WTC11 (cell line): ENCODE data around the gene SH3BP2. TPM values are rescaled to one million over a fixed set of nuclear protein-coding genes. Genes with fewer than 3 reads are reported as not detected.
A peak's percentile ranks its signal among the peaks of the same experiment; 100 is the strongest.

Experiments
- ATF1 ChIP-seq: sonication (generic); formaldehyde crosslinking; IDR thresholded peaks from 2 replicates; pipeline ENCODE4 v1.8.1; 2023; ENCODE audit warnings: mild to moderate bottlenecking, moderate library complexity, missing genetic modification reagents
- ATF6 ChIP-seq: sonication (generic); formaldehyde crosslinking; IDR thresholded peaks from 2 replicates; pipeline ENCODE4 v1.8.1; 2023; ENCODE audit warnings: mild to moderate bottlenecking, missing genetic modification reagents
- CDX4 ChIP-seq: fragments of 250-450 bp; sonication (Bioruptor Pico); IDR thresholded peaks from 2 replicates; pipeline ENCODE4 v1.9.0; 2021; ENCODE audit warnings: moderate library complexity, mild to moderate bottlenecking, inconsistent platforms, borderline replicate concordance
- E2F4 ChIP-seq: sonication (generic); formaldehyde crosslinking; IDR thresholded peaks from 2 replicates; pipeline ENCODE4 v1.8.1; 2022; ENCODE audit warnings: low read depth, mild to moderate bottlenecking, moderate library complexity, missing genetic modification reagents, borderline replicate concordance
- E2F5 ChIP-seq: sonication (generic); formaldehyde crosslinking; IDR thresholded peaks from 2 replicates; pipeline ENCODE4 v1.8.1; 2022; ENCODE audit warnings: mild to moderate bottlenecking, moderate library complexity, missing genetic modification reagents
- ESRRA ChIP-seq: sonication (generic); formaldehyde crosslinking; IDR thresholded peaks from 2 replicates; pipeline ENCODE4 v1.8.1; 2022; ENCODE audit warnings: mild to moderate bottlenecking, missing genetic modification reagents, borderline replicate concordance
- FOXJ3 ChIP-seq: sonication (generic); formaldehyde crosslinking; IDR thresholded peaks from 2 replicates; pipeline ENCODE4 v1.9.0; 2021; ENCODE audit warnings: missing genetic modification reagents, mild to moderate bottlenecking, borderline replicate concordance
- GRHL2 ChIP-seq: fragments of 250-450 bp; sonication (Bioruptor Pico); IDR thresholded peaks from 2 replicates; pipeline ENCODE4 v1.8.0; 2022; ENCODE audit warnings: mild to moderate bottlenecking, moderate library complexity; ENCODE audit not compliant: insufficient replicate concordance, severe bottlenecking
- IRF1 ChIP-seq: sonication (generic); formaldehyde crosslinking; IDR thresholded peaks from 2 replicates; pipeline ENCODE4 v1.8.0; 2023; ENCODE audit warnings: missing genetic modification reagents
- IRF2 ChIP-seq: sonication (generic); formaldehyde crosslinking; IDR thresholded peaks from 2 replicates; pipeline ENCODE4 v1.8.0; 2022; ENCODE audit warnings: low read depth, missing genetic modification reagents, borderline replicate concordance
- MAX ChIP-seq: sonication (generic); formaldehyde crosslinking; IDR thresholded peaks from 2 replicates; pipeline ENCODE4 v1.8.0; 2022; ENCODE audit warnings: mild to moderate bottlenecking, missing genetic modification reagents
- NFATC4 ChIP-seq: fragments of 250-450 bp; sonication (Bioruptor Pico); IDR thresholded peaks from 2 replicates; pipeline ENCODE4 v1.9.0; 2021; ENCODE audit warnings: mild to moderate bottlenecking
- NFE2L1 ChIP-seq: sonication (generic); formaldehyde crosslinking; IDR thresholded peaks from 2 replicates; pipeline ENCODE4 v1.8.1; 2023; ENCODE audit warnings: missing genetic modification reagents
- RELA ChIP-seq: sonication (generic); formaldehyde crosslinking; IDR thresholded peaks from 2 replicates; pipeline ENCODE4 v1.8.1; 2022; ENCODE audit warnings: missing genetic modification reagents, mild to moderate bottlenecking, borderline replicate concordance
- SMAD4 ChIP-seq: sonication (generic); formaldehyde crosslinking; IDR thresholded peaks from 2 replicates; pipeline ENCODE4 v1.8.0; 2022; ENCODE audit warnings: mild to moderate bottlenecking, missing genetic modification reagents
- SP1 ChIP-seq: sonication (generic); formaldehyde crosslinking; conservative IDR thresholded peaks from 2 replicates; pipeline ENCODE4 v1.8.1; 2022; ENCODE audit warnings: missing genetic modification reagents
- STAT6 ChIP-seq: sonication (generic); formaldehyde crosslinking; conservative IDR thresholded peaks from 2 replicates; pipeline ENCODE4 v1.8.1; 2023; ENCODE audit warnings: mild to moderate bottlenecking, low read depth, missing genetic modification reagents, moderate library complexity
- TEAD1 ChIP-seq: sonication (generic); formaldehyde crosslinking; IDR thresholded peaks from 2 replicates; pipeline ENCODE4 v1.8.0; 2022; ENCODE audit warnings: mild to moderate bottlenecking, missing genetic modification reagents
- TP53 ChIP-seq: sonication (generic); formaldehyde crosslinking; IDR thresholded peaks from 2 replicates; pipeline ENCODE4 v1.8.1; 2023; ENCODE audit warnings: mild to moderate bottlenecking, missing genetic modification reagents
- USF2 ChIP-seq: sonication (generic); formaldehyde crosslinking; IDR thresholded peaks from 2 replicates; pipeline ENCODE4 v1.8.1; 2023; ENCODE audit warnings: mild to moderate bottlenecking, missing genetic modification reagents, moderate library complexity
- ZNF263 ChIP-seq: sonication (generic); formaldehyde crosslinking; IDR thresholded peaks from 2 replicates; pipeline ENCODE4 v1.8.1; 2022; ENCODE audit warnings: low read depth, mild to moderate bottlenecking, moderate library complexity, missing genetic modification reagents
- ZNF532 ChIP-seq: fragments of 250-450 bp; sonication (Bioruptor Pico); IDR thresholded peaks from 2 replicates; pipeline ENCODE4 v1.9.0; 2021; ENCODE audit warnings: mild to moderate bottlenecking, borderline replicate concordance
- ZNF671 ChIP-seq: fragments of 250-450 bp; sonication (Bioruptor Pico); IDR thresholded peaks from 2 replicates; pipeline ENCODE4 v1.8.0; 2021; ENCODE audit warnings: mild to moderate bottlenecking
- total RNA-seq: library from RNA; stranded (reverse); gene quantifications from 3 replicates; pipeline ENCODE4 v1.2.3, GENCODE V29; 2021

SH3BP2 gene
- total RNA-seq, 1 experiment from 2014 or later = 49.1 TPM

GRCh38 chr4:2817701-2818350 lies 24.9 kb downstream of the SH3BP2 start (continued):
- no peak for TF ChIP-seq ZNF532 (CRISPR knock-in tag)
- no peak for TF ChIP-seq E2F5 (CRISPR knock-in tag)
- TF ChIP-seq ATF6 = no peak
- TF ChIP-seq CDX4 (CRISPR knock-in tag) = no peak
- TF ChIP-seq E2F4 = no peak
- no peak for TF ChIP-seq FOXJ3 (CRISPR knock-in tag)
- TF ChIP-seq ATF1 (CRISPR knock-in tag) = no peak
- peak; percentile 31; the same call in 1 of the 2 replicates for TF ChIP-seq NFE2L1 (CRISPR knock-in tag)
- 0 out of 2 replicates have a peak, but pooled peaks have one; percentile 25 for TF ChIP-seq TEAD1 (CRISPR knock-in tag)
- TF ChIP-seq ESRRA = no peak
- TF ChIP-seq NFATC4 = no peak
- peak; percentile 89 for TF ChIP-seq USF2 (CRISPR knock-in tag)
- no peak for TF ChIP-seq GRHL2 (CRISPR knock-in tag)
- no peak for TF ChIP-seq STAT6 (CRISPR knock-in tag)
- peak; percentile 80 for TF ChIP-seq MAX (CRISPR knock-in tag)
- no peak for TF ChIP-seq RELA (CRISPR knock-in tag)
- TF ChIP-seq IRF1 (CRISPR knock-in tag) = no peak
- peak; percentile 95 for TF ChIP-seq SP1 (CRISPR knock-in tag)
- TF ChIP-seq SMAD4 (CRISPR knock-in tag) = no peak
- no peak for TF ChIP-seq ZNF263 (CRISPR knock-in tag)
- TF ChIP-seq ZNF671 (CRISPR knock-in tag) = no peak
- TF ChIP-seq IRF2 (CRISPR knock-in tag) = no peak
- no peak for TF ChIP-seq TP53 (CRISPR knock-in tag)
